Endometrial microvascular endothelial cells (primary cell): ENCODE data around the gene UNC5C. TPM values are rescaled to one million over a fixed set of nuclear protein-coding genes. Genes with fewer than 3 reads are reported as not detected.

ENCODE experiments used
- in situ Hi-C: cut with HindIII; loops from 2 replicates; pipeline ENCODE4 v1.10.0; 2017; ENCODE audit warnings: low sequenced_read_pairs, low pct_unique_long_range_greater_than_20kb; ENCODE audit errors: inconsistent ontology term
- total RNA-seq: library from RNA; depleted of rRNA; stranded (reverse); fragments of >200 nt; gene quantifications from one replicate; pipeline ENCODE4 v1.2.3, GENCODE V29; 2015; ENCODE audit errors: inconsistent ontology term

The UNC5C gene
- total RNA-seq, 1 donor from 2014 or later = 0.46 TPM

- in situ Hi-C loops = no loop called here
Observed at GRCh38 chr4:95263391-95263790, 285.4 kb downstream of the UNC5C start.

DNA sequence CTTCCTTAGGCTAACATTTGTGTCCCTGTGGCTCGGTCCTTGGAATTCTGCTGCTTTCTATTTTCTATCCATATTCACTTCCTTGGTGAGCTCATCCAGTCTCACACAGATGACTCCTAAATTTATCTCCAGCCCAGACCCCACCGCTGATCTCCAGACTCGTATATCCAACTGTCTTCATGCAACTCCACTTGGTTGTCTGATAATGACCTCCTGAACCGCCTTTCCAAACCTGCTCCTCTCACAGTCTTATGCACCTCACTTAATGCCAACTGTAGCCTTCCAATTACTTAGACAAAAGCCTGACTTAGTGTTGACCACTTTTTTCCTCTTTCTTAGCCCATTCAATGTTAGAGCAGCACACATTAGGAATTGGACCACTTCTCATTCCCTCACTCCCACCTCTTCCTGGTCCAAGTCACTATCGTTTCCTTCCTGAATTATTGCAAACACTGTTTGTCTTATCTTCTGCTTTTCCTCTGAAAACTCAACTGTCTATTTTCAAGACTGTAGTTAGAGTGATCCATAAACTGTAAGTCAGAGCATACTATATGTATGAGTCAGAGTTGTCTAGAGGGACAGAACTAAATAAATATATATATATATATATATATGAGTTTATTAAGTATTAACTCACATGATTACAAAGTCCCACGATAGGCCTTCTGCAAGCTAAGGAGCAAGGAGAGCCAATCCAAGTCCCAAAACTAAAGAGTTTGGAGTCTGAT lies 292.5 kb downstream of the UNC5C start:
- in situ Hi-C loops = no loop called here

- in situ Hi-C loops = no loop called here
Observed at GRCh38 chr4:95255396-95256107, 293.2 kb downstream of the UNC5C start.

GRCh38 chr4:95251568-95251967 lies 297.2 kb downstream of the UNC5C start:
- in situ Hi-C loops = no loop called here

- in situ Hi-C loops = no loop called here
Observed at GRCh38 chr4:95250544-95251137, 298.1 kb downstream of the UNC5C start.

DNA sequence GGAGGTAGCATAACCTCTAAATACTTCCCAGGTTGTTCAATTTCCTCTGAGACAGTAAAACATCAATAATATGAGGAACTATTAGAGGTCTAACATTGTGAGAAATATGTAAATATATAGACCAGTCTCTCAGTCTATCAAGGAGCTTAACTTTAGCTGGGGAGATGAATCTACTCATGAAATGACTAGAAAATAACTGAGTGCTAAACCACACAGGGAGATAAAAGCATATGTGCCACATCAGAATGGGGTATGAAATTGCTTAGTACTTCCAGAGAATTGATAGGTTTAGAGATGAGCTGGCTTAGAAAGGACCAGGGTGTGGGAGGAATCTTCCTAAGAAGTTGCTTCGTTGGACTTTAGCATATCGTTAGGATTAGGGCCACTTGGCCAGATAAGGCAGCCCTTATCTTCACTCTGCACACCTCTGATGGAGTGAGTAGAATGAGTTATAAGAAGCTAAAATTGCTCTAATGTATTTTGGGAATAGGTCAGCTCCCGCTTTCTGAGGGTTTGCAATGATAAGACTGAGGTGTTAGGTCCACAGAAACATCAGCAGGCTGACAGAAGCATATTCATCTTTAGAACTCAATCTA lies 299.2 kb downstream of the UNC5C start:
- in situ Hi-C loops = no loop called here

DNA sequence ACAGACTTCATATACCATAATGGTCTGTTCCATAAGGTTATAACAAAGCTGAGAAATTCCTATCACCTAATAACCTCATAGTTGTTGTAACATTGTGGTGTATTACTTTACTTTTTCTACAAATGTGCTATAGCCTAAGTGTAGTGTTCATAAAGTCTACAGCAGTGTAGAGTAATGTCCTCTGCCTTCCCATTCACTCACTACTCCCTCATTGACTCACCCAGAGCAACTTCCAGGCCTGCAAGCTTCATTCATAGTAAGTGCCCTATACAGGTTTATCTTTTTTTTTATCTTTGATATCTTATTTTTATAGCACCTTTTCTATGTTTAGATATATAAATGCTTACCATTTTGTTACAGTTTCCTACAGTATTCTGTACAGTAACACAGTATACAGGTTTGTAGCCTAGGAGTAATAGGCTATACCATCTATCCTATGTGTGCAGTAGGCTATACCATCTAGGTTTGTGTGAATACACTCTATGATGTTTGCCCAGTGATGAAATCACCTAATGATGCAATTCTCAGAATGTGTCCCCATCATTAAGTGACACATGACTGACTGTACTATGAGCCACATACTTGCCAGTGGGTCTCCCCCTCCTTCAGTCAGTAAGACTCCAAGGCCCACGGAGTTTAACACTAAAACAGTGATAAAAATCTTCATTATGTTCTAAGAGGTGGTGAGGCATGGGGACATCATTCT lies 299.9 kb downstream of the UNC5C start:
- in situ Hi-C loops = no loop called here

GRCh38 chr4:95243892-95244291 lies 304.9 kb downstream of the UNC5C start:
- in situ Hi-C loops = no loop called here

- in situ Hi-C loops = no loop called here
Observed at GRCh38 chr4:95238554-95238953, 310.2 kb downstream of the UNC5C start.

DNA sequence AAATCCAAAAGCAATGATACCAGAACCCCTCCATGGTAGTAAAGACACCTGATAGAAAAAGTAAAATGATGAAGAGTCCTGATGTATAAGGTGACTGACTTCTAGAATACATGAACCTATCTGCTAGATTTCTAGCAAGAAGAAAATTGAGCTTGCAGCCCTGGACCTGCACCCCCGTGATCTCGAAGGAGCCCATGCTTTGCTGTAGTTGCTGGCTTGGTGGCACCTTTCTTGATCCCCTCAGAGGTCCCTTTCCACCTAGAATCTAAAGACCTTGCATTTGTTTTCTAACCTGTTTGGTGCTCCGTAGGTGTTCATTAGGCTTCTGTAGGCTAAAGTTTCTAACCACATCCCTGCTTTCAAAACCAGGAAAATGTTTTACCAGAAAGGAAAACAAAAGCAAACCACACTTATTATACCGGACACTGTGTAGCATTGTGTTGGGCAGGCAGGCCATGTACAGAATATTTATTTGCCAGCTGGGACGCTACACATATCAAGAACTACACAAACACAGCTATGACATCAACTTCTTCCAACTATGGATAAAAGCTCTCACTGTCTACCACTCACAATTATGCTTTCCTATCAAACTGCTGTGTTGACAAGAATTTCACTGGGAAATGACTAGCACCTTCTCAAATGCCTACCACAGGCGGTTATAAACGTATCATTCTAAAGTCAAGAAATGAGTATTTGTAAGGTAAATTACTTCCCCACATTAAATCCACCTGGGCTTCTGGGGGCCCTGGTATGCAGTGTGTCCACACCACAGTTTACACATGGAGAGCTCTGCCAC lies 316.2 kb downstream of the UNC5C start:
- in situ Hi-C loops = no loop called here

- in situ Hi-C loops = no loop called here
Observed at GRCh38 chr4:95231681-95232080, 317.1 kb downstream of the UNC5C start.

DNA sequence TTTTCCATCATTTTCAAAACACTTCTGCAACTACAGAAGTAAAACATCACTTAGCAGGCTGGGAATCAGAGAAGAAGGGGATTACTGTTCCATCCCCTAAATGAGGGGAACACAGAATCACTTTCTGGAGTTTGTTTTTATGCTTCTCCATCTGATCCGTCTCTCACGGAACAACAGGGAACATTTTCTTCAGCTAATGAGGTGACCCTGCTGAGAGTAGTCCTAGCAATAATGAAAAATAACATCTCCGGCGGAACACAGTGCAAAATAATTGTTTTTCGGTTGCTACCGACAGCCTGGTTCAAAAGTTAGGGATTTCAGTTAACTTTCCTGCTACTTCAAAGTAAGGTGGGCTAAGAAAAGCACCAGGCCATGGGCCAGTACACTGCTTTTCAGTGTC lies 322.9 kb downstream of the UNC5C start:
- in situ Hi-C loops = no loop called here

GRCh38 chr4:95224402-95224801 lies 324.4 kb downstream of the UNC5C start:
- in situ Hi-C loops = no loop called here

GRCh38 chr4:95220205-95221175 lies 328.3 kb downstream of the UNC5C start:
- in situ Hi-C loops = no loop called here

- in situ Hi-C loops = no loop called here
Observed at GRCh38 chr4:95219109-95219508, 329.7 kb downstream of the UNC5C start.

DNA sequence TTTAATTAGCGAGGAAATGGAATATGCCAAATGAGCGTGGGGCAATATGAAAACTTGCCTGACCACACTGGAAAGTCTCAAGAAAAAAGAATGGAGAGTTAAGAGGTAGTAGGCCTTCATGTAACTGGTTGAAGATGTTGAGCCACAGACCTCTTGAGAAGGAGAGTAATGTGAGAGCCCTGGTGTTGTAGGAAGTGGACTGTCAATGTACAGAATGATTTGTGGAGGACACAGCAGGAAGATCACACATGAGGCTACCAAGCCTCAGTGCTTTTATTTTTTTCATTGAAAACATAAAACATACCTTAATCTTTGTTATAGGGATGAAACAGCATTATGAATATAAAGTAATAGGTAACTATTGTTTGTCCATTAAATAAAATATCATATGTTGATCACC lies 331.6 kb downstream of the UNC5C start:
- in situ Hi-C loops = no loop called here

- in situ Hi-C loops = no loop called here
Observed at GRCh38 chr4:95216636-95217035, 332.1 kb downstream of the UNC5C start.
